AG09309 (cell line): ENCODE results near the gene GALNT11.
"Not testable (repeated sequence)": the region's sequence is repeated elsewhere in the genome, so short reads cannot be mapped to it uniquely, and the experiment has no call there.

Experiments
- DNase-seq: peaks from one replicate; pipeline ENCODE4 v3.0.0-alpha.2; 2010; ENCODE audit warnings: low read depth
- H3K4me3 ChIP-seq: 2 replicates; pipeline ENCODE4 v1.5.1; 2011; ENCODE audit warnings: mild to moderate bottlenecking, low read depth, low read length, moderate library complexity; ENCODE audit not compliant: control insufficient read depth
- TF ChIP-seq, protein P1 (sequence below): IDR thresholded peaks from 2 replicates; pipeline ENCODE4 v1.5.1; 2011; ENCODE audit warnings: mild to moderate bottlenecking, low read depth, low read length, inconsistent platforms; ENCODE audit not compliant: insufficient read depth, control insufficient read depth; ENCODE audit errors: missing control alignments

GALNT11 gene

GRCh38 chr7:152025937-152026890 lies 740 bp downstream of the GALNT11 start:
- DNase-seq = no peak
- H3K4me3 ChIP-seq = peak overlapping the region; percentile 61
- TF ChIP-seq, protein P1, sequence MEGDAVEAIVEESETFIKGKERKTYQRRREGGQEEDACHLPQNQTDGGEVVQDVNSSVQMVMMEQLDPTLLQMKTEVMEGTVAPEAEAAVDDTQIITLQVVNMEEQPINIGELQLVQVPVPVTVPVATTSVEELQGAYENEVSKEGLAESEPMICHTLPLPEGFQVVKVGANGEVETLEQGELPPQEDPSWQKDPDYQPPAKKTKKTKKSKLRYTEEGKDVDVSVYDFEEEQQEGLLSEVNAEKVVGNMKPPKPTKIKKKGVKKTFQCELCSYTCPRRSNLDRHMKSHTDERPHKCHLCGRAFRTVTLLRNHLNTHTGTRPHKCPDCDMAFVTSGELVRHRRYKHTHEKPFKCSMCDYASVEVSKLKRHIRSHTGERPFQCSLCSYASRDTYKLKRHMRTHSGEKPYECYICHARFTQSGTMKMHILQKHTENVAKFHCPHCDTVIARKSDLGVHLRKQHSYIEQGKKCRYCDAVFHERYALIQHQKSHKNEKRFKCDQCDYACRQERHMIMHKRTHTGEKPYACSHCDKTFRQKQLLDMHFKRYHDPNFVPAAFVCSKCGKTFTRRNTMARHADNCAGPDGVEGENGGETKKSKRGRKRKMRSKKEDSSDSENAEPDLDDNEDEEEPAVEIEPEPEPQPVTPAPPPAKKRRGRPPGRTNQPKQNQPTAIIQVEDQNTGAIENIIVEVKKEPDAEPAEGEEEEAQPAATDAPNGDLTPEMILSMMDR = no peak

GRCh38 chr7:152027491-152028365 lies 2.3 kb downstream of the GALNT11 start:
- H3K4me3 ChIP-seq, DNase-seq: not testable (repeated sequence)

GRCh38 chr7:152030059-152030458 lies 4.6 kb downstream of the GALNT11 start:
- H3K4me3 ChIP-seq, DNase-seq: not testable (repeated sequence)
- TF ChIP-seq, protein P1 = peak; percentile 40

DNA sequence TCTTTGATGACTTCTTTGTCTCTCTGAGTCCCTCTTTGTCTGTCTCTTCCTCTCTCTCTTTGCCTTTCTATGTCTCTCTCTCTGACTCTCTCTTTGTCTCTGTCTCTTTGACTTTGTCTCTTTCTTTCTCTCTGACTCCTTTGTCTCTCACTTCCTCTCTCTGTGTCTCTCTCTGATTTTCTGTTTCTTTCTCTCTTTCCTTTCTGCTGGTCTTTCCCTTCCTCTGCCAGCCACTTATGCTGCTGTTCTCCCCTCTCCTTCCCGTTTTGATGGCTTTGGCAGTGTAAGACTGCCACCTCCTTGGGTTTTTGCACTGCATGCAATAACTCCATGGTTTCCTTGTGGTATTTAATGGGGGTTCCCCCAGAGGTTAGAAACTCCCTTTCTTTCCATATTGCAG lies 5.2 kb downstream of the GALNT11 start:
- not testable (repeated sequence) for DNase-seq, H3K4me3 ChIP-seq

DNA sequence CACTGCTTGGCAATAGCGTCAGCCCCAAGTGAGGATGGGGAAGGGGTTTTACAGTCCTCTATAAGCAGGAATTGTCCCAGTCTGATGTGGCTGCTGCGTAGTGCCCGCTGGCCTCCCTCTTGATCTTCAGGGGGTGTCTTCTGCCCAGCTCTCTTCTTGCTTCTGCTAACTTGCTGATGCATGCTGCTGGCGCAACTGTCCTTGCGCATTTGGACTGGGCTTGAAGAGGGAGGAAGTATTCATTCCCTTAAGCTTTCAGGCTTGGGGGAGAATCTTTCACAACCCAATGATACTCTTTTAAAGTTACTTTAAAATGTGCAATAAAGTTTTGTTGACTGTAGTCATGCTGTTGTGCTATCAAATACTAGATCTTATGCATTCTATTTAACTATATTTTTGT lies 10.3 kb downstream of the GALNT11 start:
- TF ChIP-seq, protein P1 = no peak
- H3K4me3 ChIP-seq = no peak overlapping the region
- DNase-seq = no peak

DNA sequence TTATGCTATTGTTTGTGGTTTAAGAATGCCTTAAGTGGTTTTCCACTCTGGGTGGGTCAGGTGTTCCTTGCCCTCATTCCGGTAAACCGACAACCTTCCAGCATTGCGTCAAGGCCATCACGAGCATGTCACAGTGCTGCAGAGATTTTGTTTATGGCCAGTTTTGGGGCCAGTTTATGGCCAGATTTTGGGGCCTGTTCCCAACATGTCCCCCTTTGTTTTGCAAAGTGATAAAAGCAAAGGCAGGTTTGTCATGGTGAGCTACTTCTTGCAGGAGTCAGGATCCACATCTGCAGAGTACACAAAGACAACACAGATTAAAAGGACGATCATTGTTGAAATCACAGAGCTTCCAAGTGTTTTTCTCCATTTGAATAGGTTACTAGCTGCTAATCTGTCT lies 12.9 kb downstream of the GALNT11 start:
- H3K4me3 ChIP-seq, DNase-seq: not testable (repeated sequence)

DNA sequence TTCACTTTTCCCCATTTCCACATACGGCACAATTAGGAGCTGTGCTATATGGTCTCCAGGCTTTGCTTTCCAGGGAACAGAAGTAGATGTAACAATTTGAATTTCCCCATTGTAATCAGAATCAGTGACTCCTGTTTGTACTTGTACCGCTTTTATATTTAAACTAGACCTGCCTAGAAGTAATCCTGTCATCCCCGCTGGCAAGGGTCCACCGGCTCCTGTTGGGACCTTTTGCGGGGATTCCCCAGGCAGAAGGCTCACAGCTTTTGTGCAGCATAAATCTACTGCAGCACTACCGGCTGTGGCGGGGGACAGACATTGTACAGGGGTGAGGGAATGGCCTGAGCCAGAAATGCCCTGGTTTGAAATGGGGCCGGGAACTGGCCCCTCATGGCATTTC lies 17.6 kb downstream of the GALNT11 start:
- not testable (repeated sequence) for DNase-seq, H3K4me3 ChIP-seq

DNA sequence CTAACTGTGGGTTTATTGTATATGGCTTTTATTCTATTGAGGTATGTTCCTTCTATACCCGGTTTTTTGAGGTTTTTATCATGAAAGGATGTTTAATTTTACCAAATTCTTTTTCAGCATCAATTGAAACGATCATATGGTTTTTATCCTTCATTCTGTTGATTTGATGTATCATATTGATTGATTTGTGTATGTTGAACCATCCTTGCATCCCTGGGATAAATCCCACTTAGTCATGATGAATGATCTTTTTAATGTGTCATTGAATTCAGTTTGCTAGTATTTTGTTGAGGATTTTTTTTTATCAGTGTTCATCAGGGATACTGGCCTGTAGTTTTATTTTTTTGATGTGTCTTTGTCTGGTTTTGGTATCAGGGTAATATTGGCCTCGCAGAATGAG lies 19.4 kb downstream of the GALNT11 start:
- not testable (repeated sequence) for DNase-seq, H3K4me3 ChIP-seq

- TF ChIP-seq, protein P1 = no peak
- DNase-seq = no peak
- no peak overlapping the region for H3K4me3 ChIP-seq
Observed at GRCh38 chr7:152046531-152046930, 21.1 kb downstream of the GALNT11 start.
